Tibial artery (tissue), 4 donors: Measurements from ENCODE around the gene ATP8B1.

Experiments used
- DNase-seq, 2 donors: peaks; one replicate each; pipeline ENCODE4 v3.0.0-alpha.2; 2019
- H3K27ac ChIP-seq, 2 donors: fragments of 200-600 bp; sonication (generic) in 1 of 2; 1 replicate in 1 of 2; 2 replicates in 1 of 2; pipeline ENCODE4 v1.5.1; 2018 to 2019; ENCODE audit warnings: mild to moderate bottlenecking in 1 of 2
- H3K27me3 ChIP-seq, 2 donors: fragments of 200-600 bp; sonication (generic) in 1 of 2; one replicate each; pipeline versions ENCODE4 v1.5.1 to v1.6.0; 2016 to 2019
- H3K36me3 ChIP-seq, 3 donors: fragments of 200-600 bp; sonication (generic) in 2 of 3; one replicate each; pipeline ENCODE4 v1.5.1; 2016 to 2019; ENCODE audit warnings: mild to moderate bottlenecking in 2 of 3
- H3K4me1 ChIP-seq, 4 donors: fragments of 200-600 bp; sonication (generic) in 2 of 4; 1 replicate in 3 of 4; 2 replicates in 1 of 4; pipeline ENCODE4 v1.5.1; 2016 to 2019
- H3K4me3 ChIP-seq, 2 donors: fragments of 200-600 bp; sonication (generic) in 1 of 2; 1 replicate in 1 of 2; 2 replicates in 1 of 2; pipeline ENCODE4 v1.5.1; 2018 to 2019; ENCODE audit warnings: mild to moderate bottlenecking in 2 of 2
- H3K9me3 ChIP-seq, 3 donors: fragments of 200-600 bp; sonication (generic) in 1 of 3; one replicate each; pipeline ENCODE4 v1.5.1; 2016 to 2019
- intact Hi-C: fragments of 100-400 bp; cut with DNase I; formaldehyde crosslinking; loops from one replicate; pipeline ENCODE4 v1.15.0; 2023; ENCODE audit warnings: low total_unique reads
- TF ChIP-seq, protein P1 (sequence below), 2 experiments: fragments of 200-600 bp in 1 of 2; fragments of 450-650 bp in 1 of 2; IDR thresholded peaks; one replicate each; pipeline ENCODE4 v1.5.1; 2017 to 2019; ENCODE audit warnings: antibody characterized with exemption in 2 of 2, mild to moderate bottlenecking in 1 of 2, moderate library complexity in 1 of 2

ATP8B1 gene

GRCh38 chr18:57814555-57814954 is 11.4 kb upstream of the ATP8B1 start:
- intact Hi-C loops = no loop called here
- no peak overlapping the region for H3K27ac ChIP-seq
- DNase-seq = no peak

GRCh38 chr18:57813245-57813644 is 10.1 kb upstream of the ATP8B1 start:
- no peaks in the 10 kb centered on the region for H3K27me3 ChIP-seq
- no peak for DNase-seq
- intact Hi-C loops = no loop called here
- H3K4me3 ChIP-seq = no peak overlapping the region
- H3K4me1 ChIP-seq = peaks cover 0 to 13% (median under 1%) of the 10 kb centered on the region in 4 donors
- no peak overlapping the region for H3K27ac ChIP-seq
- no peaks in the 10 kb centered on the region for H3K36me3 ChIP-seq
- TF ChIP-seq, protein P1, sequence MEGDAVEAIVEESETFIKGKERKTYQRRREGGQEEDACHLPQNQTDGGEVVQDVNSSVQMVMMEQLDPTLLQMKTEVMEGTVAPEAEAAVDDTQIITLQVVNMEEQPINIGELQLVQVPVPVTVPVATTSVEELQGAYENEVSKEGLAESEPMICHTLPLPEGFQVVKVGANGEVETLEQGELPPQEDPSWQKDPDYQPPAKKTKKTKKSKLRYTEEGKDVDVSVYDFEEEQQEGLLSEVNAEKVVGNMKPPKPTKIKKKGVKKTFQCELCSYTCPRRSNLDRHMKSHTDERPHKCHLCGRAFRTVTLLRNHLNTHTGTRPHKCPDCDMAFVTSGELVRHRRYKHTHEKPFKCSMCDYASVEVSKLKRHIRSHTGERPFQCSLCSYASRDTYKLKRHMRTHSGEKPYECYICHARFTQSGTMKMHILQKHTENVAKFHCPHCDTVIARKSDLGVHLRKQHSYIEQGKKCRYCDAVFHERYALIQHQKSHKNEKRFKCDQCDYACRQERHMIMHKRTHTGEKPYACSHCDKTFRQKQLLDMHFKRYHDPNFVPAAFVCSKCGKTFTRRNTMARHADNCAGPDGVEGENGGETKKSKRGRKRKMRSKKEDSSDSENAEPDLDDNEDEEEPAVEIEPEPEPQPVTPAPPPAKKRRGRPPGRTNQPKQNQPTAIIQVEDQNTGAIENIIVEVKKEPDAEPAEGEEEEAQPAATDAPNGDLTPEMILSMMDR (IDR thresholded peaks at IDR 0.05) = no peak
- peaks cover 0 to 5% (median 0%) of the 10 kb centered on the region in 3 donors for H3K9me3 ChIP-seq

More at GRCh38 chr18:57814555-57814954, 11.4 kb upstream of the ATP8B1 start:
- Histone ChIP-seq H3K9me3 (peaks cover 0 to 5% (median 0%) of the 10 kb centered on the region in 3 donors), H3K4me3 (no peak overlapping the region), H3K4me1 (peaks cover 0 to 4% (median 0%) of the 10 kb centered on the region in 4 donors), H3K27me3 (no peaks in the 10 kb centered on the region), H3K36me3 (no peaks in the 10 kb centered on the region)
- TF ChIP-seq, protein P1 (IDR thresholded peaks at IDR 0.05) = no peak

DNA sequence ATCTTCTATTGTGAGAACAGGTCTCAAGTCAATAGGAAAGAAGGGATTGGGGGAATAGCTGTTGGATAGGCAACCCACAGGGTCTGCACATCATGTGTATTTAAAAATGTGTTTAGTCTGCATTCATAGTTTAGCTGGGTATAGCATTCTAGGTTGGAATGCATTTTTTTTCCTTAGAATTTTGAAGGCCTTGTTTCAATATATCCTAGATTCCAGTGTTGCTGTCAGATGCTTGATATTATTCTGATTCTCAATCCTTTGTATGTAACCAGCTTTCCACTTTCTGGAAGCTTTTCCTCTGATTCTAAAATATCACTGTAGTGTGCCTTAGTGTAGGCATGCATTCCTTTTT is 9.0 kb upstream of the ATP8B1 start:
- Histone ChIP-seq H3K27me3 (no peaks in the 10 kb centered on the region), H3K27ac (no peak overlapping the region), H3K36me3 (no peaks in the 10 kb centered on the region), H3K4me1 (peaks cover 0 to 24% (median 9%) of the 10 kb centered on the region in 4 donors), H3K4me3 (no peak overlapping the region), H3K9me3 (peaks cover 0 to 5% (median 0%) of the 10 kb centered on the region in 3 donors)
- intact Hi-C loops = no loop called here
- TF ChIP-seq, protein P1 (IDR thresholded peaks at IDR 0.05) = no peak
- DNase-seq = no peak

- Histone ChIP-seq H3K27me3 (no peaks in the 10 kb centered on the region), H3K36me3 (no peaks in the 10 kb centered on the region), H3K27ac (no peak overlapping the region), H3K9me3 (peaks cover 0 to 5% (median 0%) of the 10 kb centered on the region in 3 donors), H3K4me3 (no peak overlapping the region), H3K4me1 (peaks cover 0 to 29% (median 13%) of the 10 kb centered on the region in 4 donors)
- intact Hi-C loops = no loop called here
- DNase-seq = no peak
- TF ChIP-seq, protein P1 (IDR thresholded peaks at IDR 0.05) = no peak
These were observed 8.5 kb upstream of the ATP8B1 start for GRCh38 chr18:57811477-57812125.

GRCh38 chr18:57809190-57809589 is 6.1 kb upstream of the ATP8B1 start:
- peaks cover 0 to 5% (median 0%) of the 10 kb centered on the region in 3 donors for H3K9me3 ChIP-seq
- H3K4me3 ChIP-seq = no peak overlapping the region
- TF ChIP-seq, protein P1 (IDR thresholded peaks at IDR 0.05) = no peak
- H3K27me3 ChIP-seq = no peaks in the 10 kb centered on the region
- H3K36me3 ChIP-seq = no peaks in the 10 kb centered on the region
- no peak overlapping the region for H3K27ac ChIP-seq
- H3K4me1 ChIP-seq = peaks cover 0 to 34% (median 16%) of the 10 kb centered on the region in 4 donors
- intact Hi-C loops = loop anchor here (10.0 kb wide), 1 partner anchor 74 kb away; no protein-coding TSS in a partner anchor
- DNase-seq = no peak
